ENCODE results near the gene CT47A1.
"Not testable (repeated sequence)": the region's sequence is repeated elsewhere in the genome, so short reads cannot be mapped to it uniquely, and the experiment has no call there.

Gene CT47A1

DNA sequence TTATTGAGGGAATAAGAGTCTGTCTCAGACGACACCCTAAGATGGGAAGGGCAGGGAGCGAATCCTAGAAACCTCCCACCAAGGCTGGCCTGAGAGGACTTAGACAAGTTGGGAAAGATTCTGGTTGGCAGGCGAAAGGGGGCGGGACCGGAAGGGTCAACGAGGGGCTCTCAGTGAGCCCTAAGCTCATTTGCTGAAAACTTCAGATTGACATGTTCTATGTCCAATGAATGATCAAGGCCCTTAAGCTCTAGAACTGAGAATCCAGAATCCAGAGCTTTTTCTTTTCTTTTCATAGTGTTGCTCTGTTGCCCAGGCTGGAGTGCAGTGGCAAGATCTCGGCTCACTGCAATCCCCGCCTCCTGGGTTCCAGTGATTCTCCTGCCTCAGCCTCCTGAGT is at the start of gene CT47A1:
CT47A1 (minus strand) TSS at position 101 of the 400 bp plus-strand sequence. CDS start 231 bp downstream, outside the sequence.
- not testable (repeated sequence) for DNase-seq

DNA sequence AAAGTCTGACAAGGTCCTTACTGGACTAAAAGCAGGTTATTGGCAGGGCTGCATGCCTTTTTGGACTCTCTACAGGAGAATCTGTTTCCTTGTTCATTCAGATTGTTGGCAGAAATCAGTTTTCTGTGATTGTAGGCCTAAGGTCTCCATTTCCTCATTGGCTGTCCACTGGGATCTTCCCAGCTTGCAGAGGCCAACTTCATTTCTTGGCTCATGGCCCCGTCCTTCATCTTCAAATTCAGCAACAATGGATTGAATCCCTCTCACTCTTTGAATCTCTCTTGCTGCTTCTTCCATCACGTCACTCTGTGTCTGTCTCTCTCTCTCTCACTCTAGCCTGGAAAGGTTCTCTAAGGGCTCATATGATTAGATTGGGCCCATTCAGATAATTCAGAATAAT is 47.0 kb upstream of the CT47A1 start:
- no peak for DNase-seq

DNA sequence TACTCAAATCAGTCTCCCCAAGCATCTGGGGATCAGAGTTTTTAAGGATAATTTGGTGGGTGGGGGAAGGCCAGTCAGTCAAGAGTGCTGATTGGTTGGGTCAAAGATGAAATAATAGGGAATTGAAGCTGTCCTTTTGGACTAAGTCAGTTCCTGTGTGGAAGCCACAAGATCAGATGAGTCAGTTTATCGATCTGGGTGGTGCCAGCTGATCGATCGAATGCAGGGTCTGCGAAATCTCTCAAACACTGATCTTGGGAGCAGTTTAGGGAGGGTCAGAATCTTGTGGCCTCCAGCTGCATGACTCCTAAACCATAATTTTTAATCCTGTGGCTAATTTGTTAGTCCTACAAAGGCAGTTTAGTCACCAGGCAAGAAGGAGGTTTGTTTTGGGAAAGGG is 44.5 kb upstream of the CT47A1 start:
- DNase-seq = no peak

DNA sequence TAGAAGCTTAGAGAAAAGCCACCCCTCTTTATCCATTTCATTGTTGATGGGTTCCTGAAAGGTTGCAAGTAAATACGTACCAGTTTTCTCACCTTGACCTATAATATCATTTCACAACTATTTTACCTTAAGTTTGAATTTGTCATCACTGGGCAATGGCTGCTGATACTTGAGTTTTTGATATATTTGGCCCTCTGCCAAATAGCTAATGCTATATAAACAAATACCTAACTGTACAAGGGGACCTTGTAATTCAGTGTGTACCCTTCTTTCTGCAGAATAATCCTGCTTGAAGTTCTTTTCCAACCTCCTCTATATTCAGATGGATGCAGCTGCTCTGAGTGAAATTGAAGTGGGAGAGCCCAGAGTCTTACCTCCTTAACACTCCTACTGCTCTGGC is 42.9 kb upstream of the CT47A1 start:
- DNase-seq = no peak

DNA sequence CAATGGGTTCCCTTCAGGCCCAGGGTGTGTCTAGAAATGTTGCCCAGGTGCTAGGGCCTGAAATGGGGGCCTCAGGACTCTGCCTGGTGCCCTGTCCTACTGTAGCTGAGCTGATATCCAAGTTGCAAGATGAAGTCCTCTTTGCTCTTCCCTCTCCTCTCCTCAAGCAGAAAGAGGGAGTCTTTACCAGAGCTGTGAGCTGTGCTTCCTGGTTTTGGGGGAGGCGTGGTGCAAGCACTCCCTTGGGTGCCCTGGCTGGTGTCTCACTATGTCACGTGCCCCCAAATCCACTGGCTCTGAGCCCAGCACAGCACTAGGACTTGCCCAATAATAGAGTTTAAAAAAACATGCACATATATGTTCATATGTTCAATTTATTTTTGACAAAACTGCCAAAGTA is 29.3 kb upstream of the CT47A1 start:
- DNase-seq = no peak

DNA sequence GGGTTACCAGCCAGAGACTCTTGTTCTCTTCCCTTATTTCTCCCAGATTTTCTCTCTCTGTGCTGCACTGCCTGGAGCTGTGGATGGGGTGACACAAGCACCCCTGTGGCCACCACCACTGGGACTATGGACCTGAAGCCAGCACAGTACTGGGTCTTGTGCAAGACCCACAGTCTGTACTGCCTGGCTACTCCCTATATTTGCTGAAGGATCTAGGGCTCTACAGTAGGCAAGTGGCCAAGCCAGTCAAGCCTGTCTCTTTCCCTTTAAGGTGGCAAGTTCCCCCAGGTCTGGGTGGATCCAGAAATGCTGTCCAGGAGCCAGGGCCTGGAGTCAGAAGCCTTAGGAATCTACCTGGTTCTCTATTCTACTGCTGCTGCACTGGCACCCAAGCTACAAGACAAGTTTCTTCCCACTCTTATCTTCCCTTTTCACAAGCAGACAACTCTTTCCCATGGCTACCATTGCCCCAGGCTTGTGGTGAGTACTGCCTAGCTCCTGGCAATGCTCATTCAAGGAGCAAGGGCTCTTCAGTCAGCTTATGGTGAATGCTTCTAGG is 28.4 kb upstream of the CT47A1 start:
- DNase-seq = no peak

DNA sequence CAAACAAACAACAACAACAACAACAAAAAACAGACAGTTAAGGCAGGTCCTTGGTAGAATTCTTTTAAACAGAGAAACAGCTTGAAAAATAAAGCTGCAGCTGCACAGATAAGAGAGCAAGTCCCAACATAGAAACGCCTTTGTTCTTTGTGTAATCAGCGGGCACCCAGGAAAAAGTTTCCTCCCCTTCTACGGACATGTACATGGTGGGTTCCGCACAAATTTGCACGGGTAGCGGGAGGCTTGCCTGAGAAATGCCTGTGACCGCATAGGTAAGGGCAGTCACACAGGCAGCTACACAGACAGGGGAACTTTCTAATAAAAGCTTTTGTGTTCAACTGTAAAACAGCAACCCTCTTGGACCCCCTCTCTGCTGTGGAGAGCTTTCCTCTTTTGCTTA is 25.7 kb upstream of the CT47A1 start:
- no peak for DNase-seq

DNA sequence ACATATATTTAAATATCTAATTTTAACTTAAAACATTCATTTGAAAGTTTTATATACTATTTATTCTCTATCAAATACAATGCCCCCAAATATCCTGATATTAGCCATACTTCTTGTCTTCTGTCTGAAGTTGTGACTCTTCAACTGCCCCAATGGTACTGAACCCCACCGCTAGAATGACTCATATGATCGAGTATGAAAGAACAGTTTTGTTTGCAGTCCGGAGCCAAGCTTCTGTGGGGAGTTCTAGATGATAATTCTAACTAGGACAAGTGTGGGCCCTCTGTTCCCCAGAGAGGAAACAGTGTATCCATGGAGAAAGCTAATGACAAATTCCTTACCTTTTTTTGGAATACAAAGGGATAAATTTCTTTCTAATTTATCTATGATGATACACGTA is 24.7 kb upstream of the CT47A1 start:
- DNase-seq = no peak

DNA sequence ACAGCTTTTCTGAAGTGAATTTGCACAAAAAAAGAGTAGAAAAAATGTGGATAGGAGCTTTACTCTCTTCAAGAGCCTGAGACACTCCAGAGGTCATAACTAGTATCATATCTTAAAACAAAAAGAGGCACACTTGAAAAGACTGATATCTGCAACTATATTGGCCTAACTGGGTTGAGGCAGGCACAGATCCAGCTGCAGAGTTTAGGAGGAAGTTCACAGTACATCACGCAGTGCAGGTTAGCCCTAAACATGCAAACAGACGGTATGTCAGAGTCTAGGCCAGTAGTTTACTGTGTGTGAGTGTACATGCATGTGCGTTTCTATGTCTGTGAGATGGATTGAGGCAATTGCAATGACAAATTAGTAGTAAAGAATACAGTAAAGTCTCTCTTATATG is 24.2 kb upstream of the CT47A1 start:
- DNase-seq = no peak

DNA sequence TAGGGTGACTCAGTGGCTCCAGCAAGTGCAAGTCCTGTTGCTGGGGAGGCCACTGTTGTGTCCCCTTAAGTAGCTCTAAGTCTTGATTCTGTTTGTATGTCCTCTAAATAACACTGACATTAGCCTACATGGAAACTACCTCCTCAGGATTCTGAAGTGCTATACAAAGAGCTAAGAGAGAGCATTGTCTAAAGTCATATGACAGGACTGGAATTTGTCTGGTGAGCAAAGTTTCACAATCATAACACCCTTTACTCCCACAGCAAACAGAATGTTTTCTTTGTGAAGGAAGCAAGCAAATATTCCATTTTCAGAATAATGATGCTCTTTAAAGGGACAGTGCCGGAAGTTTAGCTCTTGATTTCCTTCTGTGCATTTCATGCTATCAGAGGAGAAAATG is 23.4 kb upstream of the CT47A1 start:
- no peak for DNase-seq

DNA sequence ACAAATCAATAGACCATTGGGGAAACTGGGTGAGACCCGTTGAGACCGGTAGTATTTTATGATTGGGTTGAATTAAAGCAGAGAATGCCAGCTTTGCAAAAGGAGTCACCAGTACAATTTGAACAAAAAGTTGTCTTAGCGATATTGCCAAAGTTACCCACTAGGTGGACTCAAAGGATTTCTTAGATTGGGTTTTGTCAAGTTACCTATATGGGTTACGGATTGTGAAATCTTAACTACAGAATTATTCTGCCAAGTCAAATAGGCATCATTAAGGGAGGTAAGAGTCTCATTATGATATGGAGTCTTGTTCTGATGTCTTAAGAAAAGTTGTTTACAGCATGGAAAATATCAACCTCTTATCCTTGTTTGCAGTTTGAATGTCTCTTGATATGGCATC is 15.0 kb upstream of the CT47A1 start:
- no peak for DNase-seq

DNA sequence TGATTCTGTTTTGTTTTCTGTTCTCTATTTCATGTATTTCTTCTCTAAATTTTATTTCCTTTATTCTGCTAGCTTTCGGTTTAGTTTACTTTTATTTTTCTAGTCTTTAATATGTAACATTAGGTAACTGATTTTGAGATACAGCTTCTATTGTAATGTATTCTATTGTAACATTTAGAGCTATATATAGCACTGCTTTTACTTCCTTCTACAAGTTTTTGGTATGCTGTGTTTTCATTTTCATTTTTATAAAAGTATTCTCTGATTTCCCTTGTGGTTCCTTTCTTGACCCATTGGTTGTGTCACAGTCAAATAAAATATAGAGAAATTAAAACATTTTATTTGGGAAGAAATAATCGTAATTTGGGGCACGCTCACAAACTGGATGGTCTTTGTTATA is 13.9 kb upstream of the CT47A1 start:
- no peak for DNase-seq

DNA sequence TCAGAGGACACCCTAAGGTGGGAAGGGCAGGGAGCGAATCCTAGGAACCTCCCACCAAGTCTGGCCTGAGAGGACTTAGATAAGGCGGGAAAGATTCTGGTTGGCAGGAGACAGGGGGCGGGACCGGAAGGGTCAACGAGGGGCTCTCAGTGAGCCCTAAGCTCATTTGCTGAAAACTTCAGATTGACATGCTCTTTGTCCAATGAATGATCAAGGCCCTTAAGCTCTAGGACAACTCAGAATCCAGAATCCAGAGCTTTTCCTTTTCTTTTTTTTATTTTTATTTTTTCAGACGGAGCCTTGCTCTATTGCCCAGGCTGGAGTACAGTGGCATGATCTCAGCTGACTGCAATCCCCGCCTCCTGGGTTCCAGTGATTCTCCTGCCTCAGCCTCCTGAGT is 29.1 kb downstream of the CT47A1 start, which contains the start of gene CT47A7:
CT47A7 (minus strand) TSS at position 101 of the 400 bp plus-strand sequence. CDS start 255 bp downstream, outside the sequence.
- DNase-seq = not testable (repeated sequence)
